RKO (cell line): ENCODE data around the gene EEFSEC.

Experiments used
- DNase-seq: peaks from one replicate; pipeline ENCODE4 v3.0.0-alpha.2; 2016; ENCODE audit warnings: low spot score

EEFSEC gene, protein sequence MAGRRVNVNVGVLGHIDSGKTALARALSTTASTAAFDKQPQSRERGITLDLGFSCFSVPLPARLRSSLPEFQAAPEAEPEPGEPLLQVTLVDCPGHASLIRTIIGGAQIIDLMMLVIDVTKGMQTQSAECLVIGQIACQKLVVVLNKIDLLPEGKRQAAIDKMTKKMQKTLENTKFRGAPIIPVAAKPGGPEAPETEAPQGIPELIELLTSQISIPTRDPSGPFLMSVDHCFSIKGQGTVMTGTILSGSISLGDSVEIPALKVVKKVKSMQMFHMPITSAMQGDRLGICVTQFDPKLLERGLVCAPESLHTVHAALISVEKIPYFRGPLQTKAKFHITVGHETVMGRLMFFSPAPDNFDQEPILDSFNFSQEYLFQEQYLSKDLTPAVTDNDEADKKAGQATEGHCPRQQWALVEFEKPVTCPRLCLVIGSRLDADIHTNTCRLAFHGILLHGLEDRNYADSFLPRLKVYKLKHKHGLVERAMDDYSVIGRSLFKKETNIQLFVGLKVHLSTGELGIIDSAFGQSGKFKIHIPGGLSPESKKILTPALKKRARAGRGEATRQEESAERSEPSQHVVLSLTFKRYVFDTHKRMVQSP

GRCh38 chr3:128153156-128154041, at the start of gene EEFSEC:
Gene EEFSEC (plus strand): TSS chr3:128153481. CDS start chr3:128153508, 27 bp downstream.
- peak; percentile 80 for DNase-seq

DNA sequence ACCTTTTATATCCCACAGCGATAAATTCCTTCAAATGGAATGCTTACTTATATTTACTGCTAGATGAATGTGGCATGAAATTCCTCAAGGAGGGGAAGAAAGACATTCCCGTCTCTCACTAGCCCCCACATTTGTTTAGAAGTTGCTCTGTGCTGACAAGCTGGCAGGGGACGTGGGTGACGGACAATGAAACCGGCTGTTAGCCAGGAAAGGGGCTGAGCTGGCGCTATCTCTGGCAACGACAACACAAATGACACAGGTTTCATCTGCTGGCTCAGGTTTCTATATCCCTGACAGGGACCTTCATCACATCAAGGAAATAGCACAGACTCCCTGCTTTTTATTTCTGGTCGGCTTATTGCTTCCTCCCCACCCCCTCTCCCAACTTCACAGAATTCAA, 45.4 kb upstream of the EEFSEC start:
- no peak for DNase-seq

DNA sequence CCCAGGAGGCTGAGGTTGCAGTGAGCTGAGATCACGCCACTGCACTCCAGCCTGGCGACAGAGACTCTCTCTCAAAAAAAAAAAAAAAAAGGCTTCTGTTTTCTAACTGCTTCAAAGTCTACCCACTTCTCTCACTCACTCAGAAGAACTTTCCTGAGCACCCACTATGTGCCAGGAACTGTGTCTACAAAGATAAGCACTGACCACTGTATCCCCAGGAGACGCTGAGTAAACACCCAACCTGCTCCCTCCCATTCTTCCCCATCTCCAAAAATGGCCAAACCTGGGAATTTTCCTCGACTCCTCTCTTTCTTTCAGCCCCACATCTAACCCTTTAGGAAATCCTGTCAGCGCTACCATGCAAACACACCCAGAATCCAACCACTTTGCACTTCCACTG, 42.1 kb upstream of the EEFSEC start:
- no peak for DNase-seq

- DNase-seq: peak; percentile 76
These were observed 40.8 kb upstream of the EEFSEC start for GRCh38 chr3:128112357-128112968.

DNA sequence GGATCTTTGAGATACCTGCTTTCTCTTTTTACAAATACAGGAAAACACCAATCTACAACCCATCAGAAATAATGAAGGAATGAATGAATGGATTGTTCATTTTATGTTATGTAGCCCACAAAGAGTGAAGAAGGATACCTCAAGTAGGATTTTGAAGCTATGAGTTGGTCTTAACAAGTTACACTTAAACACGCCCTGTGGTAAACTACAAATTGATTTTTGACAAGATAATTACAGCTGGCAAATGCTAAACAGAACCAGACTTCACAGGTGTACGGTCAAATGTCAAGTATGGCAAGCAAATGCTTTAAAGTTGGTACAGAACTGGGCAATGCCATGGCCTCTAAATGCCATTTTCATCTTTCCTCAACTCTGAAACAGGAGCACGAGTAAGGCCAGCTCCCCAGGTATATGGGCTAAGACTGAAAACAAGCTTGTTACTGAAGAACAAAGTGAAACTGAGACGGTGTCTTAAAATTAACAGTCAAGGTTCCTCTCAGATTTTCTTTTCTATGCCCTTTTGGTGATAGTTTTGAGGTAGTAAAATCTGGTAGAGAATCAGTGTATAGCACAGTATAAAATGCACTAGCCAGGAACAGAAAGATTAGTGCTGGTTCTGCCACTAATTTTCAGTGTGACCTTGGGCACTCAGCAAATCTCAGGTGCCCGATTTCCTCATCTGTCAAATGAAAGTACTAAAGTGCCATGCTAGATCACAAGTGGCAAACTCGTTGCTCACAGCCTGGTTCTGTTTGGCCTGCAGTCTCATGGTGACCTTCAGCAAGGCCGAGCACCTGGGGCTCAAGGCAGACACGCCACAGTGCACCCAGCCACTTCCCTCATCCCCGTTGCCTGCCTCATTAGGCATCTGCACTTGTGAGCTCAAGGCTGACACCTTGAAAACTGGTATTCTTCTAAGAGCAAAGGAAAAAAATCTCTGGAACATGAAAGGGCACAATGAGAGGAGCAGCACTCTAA, 39.2 kb upstream of the EEFSEC start:
- DNase-seq: no peak

GRCh38 chr3:128122013-128122412, 31.3 kb upstream of the EEFSEC start:
- DNase-seq: no peak

- DNase-seq: no peak
These were observed 30.1 kb upstream of the EEFSEC start for GRCh38 chr3:128123156-128123537.

- peak; percentile 99 for DNase-seq
These were observed 29.5 kb upstream of the EEFSEC start, which contains the start of gene RUVBL1 for GRCh38 chr3:128123538-128124368. Gene RUVBL1 (minus strand): TSS chr3:128123812. CDS start chr3:128123724, 88 bp downstream.

- DNase-seq: no peak
These were observed 26.0 kb upstream of the EEFSEC start for GRCh38 chr3:128127236-128127635.

DNA sequence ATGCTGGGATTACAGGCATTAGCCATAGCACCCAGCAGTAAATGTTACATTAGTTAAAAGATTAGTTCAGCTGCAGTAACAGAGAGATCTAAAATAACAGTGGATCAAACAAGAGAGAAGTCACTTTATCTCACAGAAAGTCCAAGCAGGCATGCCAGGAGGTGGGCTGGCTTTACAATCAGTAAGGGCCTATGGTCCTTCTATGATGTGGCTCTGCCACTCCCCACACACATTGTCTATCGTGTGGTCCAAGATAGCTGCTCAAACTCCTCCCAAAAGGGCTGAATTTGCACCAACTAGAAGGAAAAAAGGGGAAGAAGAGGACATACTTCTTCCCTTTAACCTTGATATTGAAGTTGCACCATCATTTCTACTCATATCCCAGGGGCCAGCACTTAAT, 25.0 kb upstream of the EEFSEC start:
- DNase-seq: no peak

DNA sequence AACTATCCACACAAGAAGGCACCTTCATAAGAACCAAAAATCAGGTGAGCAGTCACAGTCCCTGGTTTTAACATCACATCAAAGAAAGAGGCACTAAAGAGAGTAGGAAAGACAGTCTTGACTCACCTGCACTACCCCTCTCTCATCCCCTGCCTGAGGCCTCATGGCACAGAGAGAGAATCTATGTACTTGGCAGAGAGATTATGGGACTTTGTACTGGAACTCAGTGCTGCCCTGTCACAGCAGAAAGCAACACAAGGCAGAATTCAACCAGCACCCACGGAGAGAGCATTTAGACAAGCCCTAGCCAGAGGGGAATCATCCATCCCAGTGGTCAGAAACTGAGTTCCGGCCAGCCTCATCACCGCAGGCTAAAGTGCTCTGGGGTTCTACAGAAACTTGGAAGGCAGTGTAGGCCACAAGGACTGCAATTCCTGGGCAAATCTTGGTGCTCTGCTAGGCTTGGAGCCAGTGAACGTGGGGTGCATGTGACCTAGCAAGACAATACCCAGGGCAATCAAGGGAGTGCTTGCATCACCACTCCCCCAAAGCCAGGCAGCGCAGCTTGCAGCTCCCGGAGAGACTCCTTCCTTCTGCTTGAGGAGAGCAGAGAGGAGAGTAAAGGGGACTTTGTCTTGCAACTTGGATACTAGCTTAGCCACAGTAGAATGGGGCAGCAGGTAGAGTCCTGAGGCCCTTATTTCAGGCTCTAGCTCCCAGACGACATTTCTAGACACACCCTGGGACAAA, 21.2 kb upstream of the EEFSEC start:
- no peak for DNase-seq

DNA sequence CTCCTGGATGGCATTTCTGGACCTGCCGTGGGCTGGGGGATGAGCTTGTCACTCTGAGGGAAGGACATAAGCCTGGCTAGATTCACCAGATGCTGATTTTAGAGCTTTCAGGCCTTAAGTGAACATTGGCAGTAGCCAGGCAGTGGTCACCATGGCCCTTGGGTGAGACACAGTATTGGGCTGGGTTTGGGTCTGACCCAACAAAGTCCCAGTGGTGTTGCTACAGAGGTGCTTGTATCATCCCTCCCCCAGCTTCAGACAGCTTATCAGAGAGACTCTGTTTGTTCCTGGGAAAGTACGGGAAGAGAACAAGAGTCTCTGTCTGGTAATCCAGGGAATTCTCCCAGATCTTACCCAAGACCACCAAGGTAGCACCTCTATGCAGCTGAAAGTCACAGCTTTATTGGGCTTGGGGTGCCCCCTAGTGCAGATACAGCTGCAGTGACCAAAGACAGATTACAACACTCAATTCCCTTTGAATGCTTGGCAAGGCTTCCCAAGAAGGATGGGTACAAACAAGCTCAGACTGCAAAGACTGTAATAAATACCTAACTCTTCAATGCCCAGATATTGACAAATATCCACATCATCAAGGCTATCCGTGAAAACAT, 19.9 kb upstream of the EEFSEC start:
- DNase-seq: peak; percentile 52

DNA sequence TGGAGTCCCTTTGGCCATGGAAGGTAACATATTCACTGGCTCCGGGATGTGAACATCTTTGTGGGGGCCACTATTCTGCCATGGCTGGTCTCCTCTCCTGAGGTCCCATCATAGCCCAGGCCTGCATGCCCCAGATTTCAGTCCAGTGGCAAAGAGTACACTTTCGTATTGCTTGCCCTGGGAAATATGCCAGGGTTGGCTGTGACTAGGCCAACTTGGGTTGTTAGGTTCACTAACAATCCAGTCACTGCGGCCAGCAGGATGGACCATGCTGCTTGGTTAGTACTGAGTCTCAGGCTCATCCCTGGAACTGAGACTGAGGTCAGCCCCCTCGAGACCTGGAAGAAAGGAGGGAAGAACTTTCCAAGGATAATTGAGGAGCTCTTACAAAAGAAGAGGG, 9.8 kb upstream of the EEFSEC start:
- DNase-seq: no peak

DNA sequence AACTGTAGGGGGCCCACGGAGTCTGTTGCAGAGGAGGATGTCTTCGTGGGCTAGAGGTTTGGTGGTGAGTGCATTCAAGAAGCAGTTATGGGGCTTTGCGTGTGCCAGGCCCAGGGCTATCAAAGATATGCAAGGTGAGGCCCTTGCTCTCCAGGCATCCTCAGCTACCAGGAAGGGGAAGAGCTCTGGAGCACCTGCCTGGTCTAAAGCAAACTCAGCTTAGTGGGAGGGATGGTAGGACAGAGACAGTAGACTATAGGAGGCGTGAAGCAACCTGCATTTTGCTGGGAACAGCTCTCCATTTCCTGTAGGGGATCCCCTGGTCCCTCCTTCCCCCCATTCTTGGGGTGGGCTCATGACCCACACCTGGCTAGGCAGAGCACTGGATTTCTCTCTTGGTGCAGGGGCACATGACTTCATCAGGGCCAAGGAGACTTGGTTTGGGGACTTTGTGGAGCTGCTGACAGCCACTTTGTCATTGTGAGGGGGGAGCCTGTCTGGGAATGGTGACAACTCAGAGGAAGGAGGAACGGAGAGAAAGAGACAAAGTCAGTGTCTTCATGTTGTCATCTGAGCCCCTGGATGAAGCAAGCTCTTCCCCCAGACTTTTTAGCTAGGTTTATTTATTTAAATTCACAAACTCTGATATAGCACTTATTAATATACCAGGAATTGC, 8.6 kb upstream of the EEFSEC start:
- no peak for DNase-seq

GRCh38 chr3:128145279-128145678, 8.0 kb upstream of the EEFSEC start:
- no peak for DNase-seq

GRCh38 chr3:128146201-128146600, 7.1 kb upstream of the EEFSEC start:
- DNase-seq: no peak

GRCh38 chr3:128149650-128150049, 3.6 kb upstream of the EEFSEC start:
- no peak for DNase-seq

GRCh38 chr3:128151758-128152274, 1.5 kb upstream of the EEFSEC start:
- no peak for DNase-seq
